H1 (cell line): Measurements from ENCODE around the gene LRRTM2. TPM values are rescaled to one million over a fixed set of nuclear protein-coding genes. Genes with fewer than 3 reads are reported as not detected.

Experiments
- CTCF ChIA-PET: fragments of 300-600 bp; sonication (Branson Sonifier 250); formaldehyde crosslinking; loops from one replicate; lab custom pipeline; 2021; ENCODE audit not compliant: partially characterized antibody; lab: Charles Lee
- POLR2A ChIA-PET: fragments of 300-600 bp; sonication (Branson Sonifier 250); formaldehyde crosslinking; loops from one replicate; lab custom pipeline; 2021; ENCODE audit warnings: inconsistent platforms; ENCODE audit not compliant: partially characterized antibody; lab: Charles Lee
- DNase-seq, 2 experiments: peaks; one replicate each; pipeline versions ENCODE4 v3.0.0 to v3.0.0-alpha.2; 2010 to 2022; ENCODE audit warnings: low spot score in 2 of 2, low read depth in 1 of 2, mixed read lengths in 1 of 2
- FAIRE-seq: peaks from 2 replicates; lab custom pipeline; 2011; peaks lifted over from hg19 to GRCh38; lab: Jason Lieb, UNC
- H2AFZ ChIP-seq: 2 replicates; pipeline ENCODE4 v1.8.1; 2012; ENCODE audit warnings: low read length, inconsistent platforms
- H2AK5ac ChIP-seq: 2 replicates; pipeline ENCODE4 v1.6.1; 2013; ENCODE audit warnings: low read depth, low read length
- H2BK120ac ChIP-seq: replicated peaks from 2 replicates; pipeline ENCODE3; 2013; ENCODE audit warnings: low read depth, low read length, inconsistent platforms
- H2BK12ac ChIP-seq: 2 replicates; pipeline ENCODE4 v1.6.1; 2013; ENCODE audit warnings: low read depth, low read length
- H2BK15ac ChIP-seq: 2 replicates; pipeline ENCODE4 v1.6.1; 2013; ENCODE audit warnings: low read length
- H2BK20ac ChIP-seq: 2 replicates; pipeline ENCODE4 v1.6.1; 2013; ENCODE audit warnings: low read length
- H2BK5ac ChIP-seq: 2 replicates; pipeline ENCODE4 v1.6.1; 2013; ENCODE audit warnings: low read depth, low read length
- H3K14ac ChIP-seq: 2 replicates; pipeline ENCODE4 v1.6.1; 2013; ENCODE audit warnings: inconsistent platforms; ENCODE audit not compliant: insufficient read length
- H3K18ac ChIP-seq: 2 replicates; pipeline ENCODE4 v1.6.1; 2013; ENCODE audit warnings: low read length; ENCODE audit errors: extremely low read depth
- H3K23ac ChIP-seq: 2 replicates; pipeline ENCODE4 v1.6.1; 2013; ENCODE audit warnings: inconsistent platforms; ENCODE audit not compliant: insufficient read length
- H3K23me2 ChIP-seq: 2 replicates; pipeline ENCODE4 v1.6.1; 2013; ENCODE audit warnings: low read depth, low read length
- H3K27ac ChIP-seq: 2 replicates; pipeline ENCODE4 v1.6.1; 2011; ENCODE audit warnings: low read depth, low read length, inconsistent platforms
- H3K27me3 ChIP-seq, 4 experiments: replicated peaks in 1 of 4; 1 replicate in 1 of 4; 2 replicates in 3 of 4; pipeline versions ENCODE4 v1.6.1 to v1.8.1; 2011 to 2013; ENCODE audit warnings: low read length in 3 of 4, mild to moderate bottlenecking in 3 of 4, inconsistent platforms in 2 of 4, mixed read lengths in 2 of 4, moderate library complexity in 1 of 4; ENCODE audit not compliant: control insufficient read depth in 3 of 4, insufficient read depth in 3 of 4; ENCODE audit errors: extremely low read depth in 1 of 4
- H3K36me3 ChIP-seq, 4 experiments: 2 replicates each; pipeline versions ENCODE4 v1.6.1 to v1.8.1; 2011 to 2013; ENCODE audit warnings: mild to moderate bottlenecking in 4 of 4, low read length in 3 of 4, moderate library complexity in 2 of 4, control low read depth in 1 of 4, inconsistent platforms in 1 of 4; ENCODE audit not compliant: insufficient read depth in 4 of 4, control insufficient read depth in 2 of 4
- H3K4ac ChIP-seq: replicated peaks from 2 replicates; pipeline ENCODE3; 2013; ENCODE audit warnings: low read length, low read depth, mixed read lengths, inconsistent platforms; ENCODE audit not compliant: insufficient read length
- H3K4me1 ChIP-seq, 4 experiments: replicated peaks in 1 of 4; 1 replicate in 1 of 4; 2 replicates in 3 of 4; pipeline versions ENCODE4 v1.6.1 to v1.8.1; 2011 to 2013; ENCODE audit warnings: low read length in 3 of 4, inconsistent platforms in 2 of 4, mixed read lengths in 1 of 4; ENCODE audit not compliant: insufficient read depth in 4 of 4, control insufficient read depth in 3 of 4
- H3K4me2 ChIP-seq, 2 experiments: 2 replicates each; pipeline versions ENCODE4 v1.6.1 to v1.8.1; 2011 to 2013; ENCODE audit warnings: low read depth in 2 of 2, low read length in 2 of 2, control low read depth in 1 of 2, inconsistent platforms in 1 of 2, mild to moderate bottlenecking in 1 of 2; ENCODE audit not compliant: insufficient read depth in 1 of 2
- H3K4me3 ChIP-seq, 4 experiments: fragments of 200-600, 300-600 bp in 1 of 4; sonication (generic), shearing (Covaris generic), sonication (Bioruptor Twin) in 1 of 4; 2 replicates each; pipeline versions ENCODE4 v1.5.1 to v1.8.1; 2011 to 2016; ENCODE audit warnings: low read length in 4 of 4, low read depth in 3 of 4, control low read depth in 2 of 4, inconsistent platforms in 2 of 4, mild to moderate bottlenecking in 2 of 4, mixed read lengths in 1 of 4, moderate library complexity in 1 of 4; ENCODE audit not compliant: insufficient read depth in 2 of 4; ENCODE audit errors: extremely low read depth in 1 of 4
- H3K56ac ChIP-seq: replicated peaks from 2 replicates; pipeline ENCODE3; 2013; ENCODE audit warnings: low read depth, mild to moderate bottlenecking, mixed read lengths, low read length, inconsistent platforms; ENCODE audit not compliant: insufficient read length
- H3K79me1 ChIP-seq: 2 replicates; pipeline ENCODE4 v1.6.1; 2013; ENCODE audit warnings: low read depth, low read length, control low read depth
- H3K79me2 ChIP-seq, 2 experiments: 2 replicates each; pipeline versions ENCODE4 v1.6.1 to v1.8.1; 2012 to 2013; ENCODE audit warnings: low read length in 2 of 2, mild to moderate bottlenecking in 2 of 2, inconsistent platforms in 1 of 2; ENCODE audit not compliant: insufficient read depth in 2 of 2, control insufficient read depth in 1 of 2
- H3K9ac ChIP-seq, 4 experiments: replicated peaks in 1 of 4; 1 replicate in 1 of 4; 2 replicates in 3 of 4; pipeline versions ENCODE4 v1.6.1 to v1.8.1; 2011 to 2013; ENCODE audit warnings: low read depth in 3 of 4, low read length in 3 of 4, control low read depth in 2 of 4, mild to moderate bottlenecking in 2 of 4, moderate library complexity in 2 of 4, inconsistent platforms in 1 of 4; ENCODE audit errors: extremely low read depth in 1 of 4
- H3K9me3 ChIP-seq, 2 experiments: 2 replicates each; pipeline versions ENCODE4 v1.6.1 to v1.8.1; 2012 to 2013; ENCODE audit warnings: mild to moderate bottlenecking in 2 of 2, moderate library complexity in 2 of 2, control low read depth in 1 of 2, inconsistent platforms in 1 of 2, low read depth in 1 of 2, low read length in 1 of 2, mixed read lengths in 1 of 2; ENCODE audit not compliant: insufficient read depth in 2 of 2
- H4K20me1 ChIP-seq, 2 experiments: replicated peaks in 1 of 2; 2 replicates each; pipeline versions ENCODE3 to v1.8.1; 2011 to 2013; ENCODE audit warnings: inconsistent platforms in 2 of 2, low read length in 2 of 2, mild to moderate bottlenecking in 1 of 2; ENCODE audit not compliant: insufficient read depth in 2 of 2, control insufficient read depth in 1 of 2
- H4K5ac ChIP-seq: 2 replicates; pipeline ENCODE4 v1.6.1; 2013; ENCODE audit warnings: low read length, low read depth, mixed read lengths, inconsistent platforms; ENCODE audit not compliant: insufficient read length
- H4K8ac ChIP-seq: 2 replicates; pipeline ENCODE4 v1.8.0; 2013; ENCODE audit warnings: mild to moderate bottlenecking, moderate library complexity, low read length, inconsistent platforms; ENCODE audit not compliant: insufficient read depth; ENCODE audit errors: extremely low read depth
- H4K91ac ChIP-seq: replicated peaks from 2 replicates; pipeline ENCODE3; 2013; ENCODE audit warnings: low read length, mixed read lengths, inconsistent platforms; ENCODE audit not compliant: insufficient read length
- ATF2 ChIP-seq: IDR thresholded peaks from 2 replicates; pipeline ENCODE4 v1.6.1; 2012; ENCODE audit warnings: low read length, inconsistent platforms
- BRCA1 ChIP-seq: IDR thresholded peaks from 2 replicates; pipeline ENCODE4 v1.6.1; 2012; ENCODE audit warnings: low read depth, low read length, improper control_type of control experiment
- CBX8 ChIP-seq: fragments of 300-800, 300-1000 bp; sonication (generic); IDR thresholded peaks from 2 replicates; pipeline ENCODE4 v1.7.1; 2016; ENCODE audit warnings: low read depth, low read length, borderline replicate concordance
- CEBPB ChIP-seq: IDR thresholded peaks from 2 replicates; pipeline ENCODE4 v1.6.1; 2012; ENCODE audit warnings: low read depth, low read length
- EP300 ChIP-seq, 2 experiments: IDR thresholded peaks; 1 replicate in 1 of 2; 2 replicates in 1 of 2; pipeline ENCODE4 v1.6.1; 2011 to 2012; ENCODE audit warnings: low read depth in 2 of 2, low read length in 2 of 2, mild to moderate bottlenecking in 2 of 2, borderline replicate concordance in 1 of 2, inconsistent platforms in 1 of 2, moderate library complexity in 1 of 2
- RAD21 ChIP-seq, 2 experiments: IDR thresholded peaks in 1 of 2; conservative IDR thresholded peaks in 1 of 2; 2 replicates each; pipeline ENCODE4 v1.6.1; 2011; ENCODE audit warnings: low read depth in 2 of 2, low read length in 2 of 2, improper control_type of control experiment in 1 of 2, inconsistent platforms in 1 of 2, mild to moderate bottlenecking in 1 of 2, moderate library complexity in 1 of 2
- ZNF274 ChIP-seq: IDR thresholded peaks from 2 replicates; pipeline ENCODE4 v1.7.0; 2012; ENCODE audit warnings: low read length, borderline replicate concordance; ENCODE audit errors: extremely low read depth
- WGBS, 2 experiments: shearing (Covaris generic) in 1 of 2; methylation state at CpG; one replicate each; pipeline versions ENCODE4 v1.1.6 to v1.1.7; 2013 to 2015; ENCODE audit warnings: low lambda C conversion rate in 2 of 2, mixed read lengths in 2 of 2, inconsistent platforms in 1 of 2, low coverage in 1 of 2, missing lambda C conversion rate in 1 of 2; ENCODE audit not compliant: insufficient replicate concordance in 2 of 2, insufficient coverage in 1 of 2, insufficient read length in 1 of 2; ENCODE audit errors: extremely low coverage in 1 of 2, missing lambda C conversion rate in 1 of 2; 5-methylcytosine and 5-hydroxymethylcytosine counted together
- polyA plus RNA-seq, 7 experiments: library from polyadenylated mRNA; depleted of rRNA in 3 of 7; stranded (reverse) in 5 of 7; unstranded in 2 of 7; fragments of >200 nt in 5 of 7; fragments of 200-250 nt in 2 of 7; gene quantifications; 1 replicate in 5 of 7; 2 replicates in 1 of 7; 4 replicates in 1 of 7; pipeline versions ENCODE4 v1.2.1 to v1.2.3, GENCODE V29; 2011 to 2013; ENCODE audit warnings: missing spikeins in 2 of 7, mixed read lengths in 2 of 7
- total RNA-seq: library from RNA; stranded (reverse); fragmentation: NEBNext Ultra II Directional; extraction: Animal tissue kit (Norgen Biotek cat#: 25700); gene quantifications from 2 replicates; pipeline ENCODE4 v1.2.1, GENCODE V29; 2021

Gene LRRTM2
- total and polyA plus RNA-seq, 2 of the 8 experiments (the other 6 are each of a cell fraction or from before 2014, with no cell fraction given), result not detected

- Histone ChIP-seq H4K8ac (no peak overlapping the region), H2AK5ac (no peak overlapping the region), H3K9ac (no peak overlapping the region), H3K23me2 (no peaks in the 10 kb centered on the region), H3K27ac (no peak overlapping the region), H3K36me3 (peaks cover 0 to 10% (median 4%) of the 10 kb centered on the region in 4 experiments; a peak in 4 of 8 replicates), H2BK15ac (no peak overlapping the region), H2AFZ (no peak overlapping the region), H3K14ac (no peak overlapping the region), H3K18ac (no peak overlapping the region), H3K4me1 (no peaks in the 10 kb centered on the region), H4K91ac (no peak overlapping the region), H2BK5ac (no peak overlapping the region), H3K23ac (no peak overlapping the region), H2BK20ac (no peak overlapping the region), H3K4me2 (no peak overlapping the region), H3K4ac (no peak overlapping the region), H4K20me1 (no peaks in the 10 kb centered on the region), H3K56ac (no peak overlapping the region), H2BK12ac (no peak overlapping the region), H3K79me2 (no peaks in the 10 kb centered on the region), H3K9me3 (0 out of 4 replicates have a peak, but pooled peaks cover 0 to 1% of the 10 kb centered on the region in 2 experiments), H3K79me1 (no peaks in the 10 kb centered on the region), H4K5ac (no peak overlapping the region), H3K27me3 (no peaks in the 10 kb centered on the region), H3K4me3 (no peak overlapping the region), H2BK120ac (no peak overlapping the region)
- FAIRE-seq (no peak), DNase-seq (no peak)
- ChIA-PET POLR2A (no interaction called here), CTCF (no interaction called here)
- 95% methylated on average over 1 of the region's 1 CpG; no CpG with 5 or more reads in 1 of the 2 experiments for WGBS, 2 experiments
- no peak for TF ChIP-seq CEBPB
- no peak for TF ChIP-seq ATF2
- TF ChIP-seq BRCA1, result no peak
- TF ChIP-seq RAD21 (IDR thresholded peaks at IDR 0.05 in 1 of 2, conservative IDR thresholded peaks at IDR 0.05 in 1 of 2; ENCODE audit: low read depth in 2 of 2, low read length in 2 of 2), result no peak
- no peak for TF ChIP-seq ZNF274
- no peak for TF ChIP-seq CBX8
- TF ChIP-seq EP300 (IDR thresholded peaks at IDR 0.05; ENCODE audit: borderline replicate concordance in 1 of 2, low read depth in 2 of 2, low read length in 2 of 2), result no peak
Measured at GRCh38 chr5:138895918-138896317, 20.8 kb upstream of the LRRTM2 start.
